Measurements from ENCODE around the gene PTPRT.

DNA sequence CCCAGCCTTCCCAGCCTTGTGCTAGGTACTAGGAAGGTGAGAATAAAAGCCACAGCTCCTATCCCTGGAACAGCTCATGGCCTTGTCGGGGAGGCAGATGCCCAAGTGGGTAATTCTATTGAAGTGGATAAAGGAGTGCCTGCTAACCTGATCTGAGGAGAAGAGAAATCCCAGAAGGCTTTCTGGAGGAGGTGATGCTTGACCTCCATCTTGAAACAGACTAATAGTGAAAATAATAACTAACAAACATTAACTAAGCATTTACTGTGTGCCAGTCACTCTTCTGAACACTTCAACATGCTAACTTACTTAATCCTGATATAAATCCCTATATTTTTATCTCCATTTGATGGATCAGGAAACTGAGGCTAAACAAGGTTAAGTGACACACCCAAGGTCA, 1078.4 kb downstream of the PTPRT start:
- TF ChIP-seq FOXA1 (IDR thresholded peaks at IDR 0.05) (no peak), JUND (IDR thresholded peaks at IDR 0.05) (no peak), SP1 (IDR thresholded peaks at IDR 0.05) (no peak), RXRA (IDR thresholded peaks at IDR 0.05) (no peak), HNF4A (conservative IDR thresholded peaks at IDR 0.05) (no peak), EGR1 (IDR thresholded peaks at IDR 0.05; ENCODE audit: low read depth in 2 of 2) (no peak)
- TF ChIP-seq, protein P1, sequence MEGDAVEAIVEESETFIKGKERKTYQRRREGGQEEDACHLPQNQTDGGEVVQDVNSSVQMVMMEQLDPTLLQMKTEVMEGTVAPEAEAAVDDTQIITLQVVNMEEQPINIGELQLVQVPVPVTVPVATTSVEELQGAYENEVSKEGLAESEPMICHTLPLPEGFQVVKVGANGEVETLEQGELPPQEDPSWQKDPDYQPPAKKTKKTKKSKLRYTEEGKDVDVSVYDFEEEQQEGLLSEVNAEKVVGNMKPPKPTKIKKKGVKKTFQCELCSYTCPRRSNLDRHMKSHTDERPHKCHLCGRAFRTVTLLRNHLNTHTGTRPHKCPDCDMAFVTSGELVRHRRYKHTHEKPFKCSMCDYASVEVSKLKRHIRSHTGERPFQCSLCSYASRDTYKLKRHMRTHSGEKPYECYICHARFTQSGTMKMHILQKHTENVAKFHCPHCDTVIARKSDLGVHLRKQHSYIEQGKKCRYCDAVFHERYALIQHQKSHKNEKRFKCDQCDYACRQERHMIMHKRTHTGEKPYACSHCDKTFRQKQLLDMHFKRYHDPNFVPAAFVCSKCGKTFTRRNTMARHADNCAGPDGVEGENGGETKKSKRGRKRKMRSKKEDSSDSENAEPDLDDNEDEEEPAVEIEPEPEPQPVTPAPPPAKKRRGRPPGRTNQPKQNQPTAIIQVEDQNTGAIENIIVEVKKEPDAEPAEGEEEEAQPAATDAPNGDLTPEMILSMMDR (IDR thresholded peaks at IDR 0.05; ENCODE audit: low read depth, low read length, missing input control): no peak
- TF ChIP-seq, protein P2, sequence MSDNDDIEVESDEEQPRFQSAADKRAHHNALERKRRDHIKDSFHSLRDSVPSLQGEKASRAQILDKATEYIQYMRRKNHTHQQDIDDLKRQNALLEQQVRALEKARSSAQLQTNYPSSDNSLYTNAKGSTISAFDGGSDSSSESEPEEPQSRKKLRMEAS (IDR thresholded peaks at IDR 0.05): no peak
- TF ChIP-seq, protein P3, sequence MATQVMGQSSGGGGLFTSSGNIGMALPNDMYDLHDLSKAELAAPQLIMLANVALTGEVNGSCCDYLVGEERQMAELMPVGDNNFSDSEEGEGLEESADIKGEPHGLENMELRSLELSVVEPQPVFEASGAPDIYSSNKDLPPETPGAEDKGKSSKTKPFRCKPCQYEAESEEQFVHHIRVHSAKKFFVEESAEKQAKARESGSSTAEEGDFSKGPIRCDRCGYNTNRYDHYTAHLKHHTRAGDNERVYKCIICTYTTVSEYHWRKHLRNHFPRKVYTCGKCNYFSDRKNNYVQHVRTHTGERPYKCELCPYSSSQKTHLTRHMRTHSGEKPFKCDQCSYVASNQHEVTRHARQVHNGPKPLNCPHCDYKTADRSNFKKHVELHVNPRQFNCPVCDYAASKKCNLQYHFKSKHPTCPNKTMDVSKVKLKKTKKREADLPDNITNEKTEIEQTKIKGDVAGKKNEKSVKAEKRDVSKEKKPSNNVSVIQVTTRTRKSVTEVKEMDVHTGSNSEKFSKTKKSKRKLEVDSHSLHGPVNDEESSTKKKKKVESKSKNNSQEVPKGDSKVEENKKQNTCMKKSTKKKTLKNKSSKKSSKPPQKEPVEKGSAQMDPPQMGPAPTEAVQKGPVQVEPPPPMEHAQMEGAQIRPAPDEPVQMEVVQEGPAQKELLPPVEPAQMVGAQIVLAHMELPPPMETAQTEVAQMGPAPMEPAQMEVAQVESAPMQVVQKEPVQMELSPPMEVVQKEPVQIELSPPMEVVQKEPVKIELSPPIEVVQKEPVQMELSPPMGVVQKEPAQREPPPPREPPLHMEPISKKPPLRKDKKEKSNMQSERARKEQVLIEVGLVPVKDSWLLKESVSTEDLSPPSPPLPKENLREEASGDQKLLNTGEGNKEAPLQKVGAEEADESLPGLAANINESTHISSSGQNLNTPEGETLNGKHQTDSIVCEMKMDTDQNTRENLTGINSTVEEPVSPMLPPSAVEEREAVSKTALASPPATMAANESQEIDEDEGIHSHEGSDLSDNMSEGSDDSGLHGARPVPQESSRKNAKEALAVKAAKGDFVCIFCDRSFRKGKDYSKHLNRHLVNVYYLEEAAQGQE (IDR thresholded peaks at IDR 0.05): no peak
- TF ChIP-seq, protein P4, sequence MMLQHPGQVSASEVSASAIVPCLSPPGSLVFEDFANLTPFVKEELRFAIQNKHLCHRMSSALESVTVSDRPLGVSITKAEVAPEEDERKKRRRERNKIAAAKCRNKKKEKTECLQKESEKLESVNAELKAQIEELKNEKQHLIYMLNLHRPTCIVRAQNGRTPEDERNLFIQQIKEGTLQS (IDR thresholded peaks at IDR 0.05): no peak

All from liver (tissue), 3 donors.